ENCODE data around the gene MRPS15.

GRCh38 chr1:36476945-36477344, 12.8 kb upstream of the MRPS15 start:
- TF ChIP-seq CTCF (conservative IDR thresholded peaks at IDR 0.05; ENCODE audit: low read depth, low read length) (no peak), EZH2 (IDR thresholded peaks at IDR 0.05; ENCODE audit: borderline replicate concordance, low read depth, low read length, poor library complexity, severe bottlenecking) (no peak)
